ENCODE measurements around the gene POP4. TPM values are rescaled to one million over a fixed set of nuclear protein-coding genes. Genes with fewer than 3 reads are reported as not detected.

POP4 gene
- total RNA-seq, 4 donors from 2014 or later: 6.4 to 59.7 (median 38.7) TPM

GRCh38 chr19:29579308-29579910 lies 26.7 kb upstream of the POP4 start:
- peaks cover 14% of the 10 kb centered on the region for H3K27me3 ChIP-seq
- in situ Hi-C loops (cut with MboI; ENCODE audit: low pct_ligation_motif_present in 1 of 4, low pct_unique_long_range_greater_than_20kb in 1 of 4, low sequenced_read_pairs in 3 of 4) (no loop called here), intact Hi-C loops (cut with DNase I; ENCODE audit: low total_unique reads) (no loop called here)
- no peak for DNase-seq
- H3K4me1 ChIP-seq: no peaks in the 10 kb centered on the region
- H3K36me3 ChIP-seq: no peaks in the 10 kb centered on the region
- no peak overlapping the region for H3K27ac ChIP-seq
- no peaks in the 10 kb centered on the region for H3K9me3 ChIP-seq
- TF ChIP-seq POLR2A (IDR thresholded peaks at IDR 0.05) (no peak), CTCF (IDR thresholded peaks at IDR 0.05) (no peak), POLR2AphosphoS5 (IDR thresholded peaks at IDR 0.05) (no peak), EP300 (IDR thresholded peaks at IDR 0.05; ENCODE audit: low read depth) (no peak)
- WGBS, 2 donors (ENCODE audit: low coverage in 1 of 2): 81 to 92% methylated on average over 4 to 6 of the region's 6 CpGs
- H3K4me3 ChIP-seq: no peak overlapping the region

GRCh38 chr19:29581398-29581797 lies 24.7 kb upstream of the POP4 start:
- in situ Hi-C loops (cut with MboI; ENCODE audit: low pct_ligation_motif_present in 1 of 4, low pct_unique_long_range_greater_than_20kb in 1 of 4, low sequenced_read_pairs in 3 of 4) (no loop called here), intact Hi-C loops (cut with DNase I; ENCODE audit: low total_unique reads) (no loop called here)
- no peaks in the 10 kb centered on the region for H3K9me3 ChIP-seq
- DNase-seq: no peak
- H3K4me3 ChIP-seq: no peak overlapping the region
- peaks cover 9% of the 10 kb centered on the region for H3K27me3 ChIP-seq
- H3K4me1 ChIP-seq: no peaks in the 10 kb centered on the region
- no peak for TF ChIP-seq EP300 (IDR thresholded peaks at IDR 0.05; ENCODE audit: low read depth)
- no peak overlapping the region for H3K27ac ChIP-seq
- H3K36me3 ChIP-seq: no peaks in the 10 kb centered on the region
- WGBS, 2 donors (ENCODE audit: low coverage in 1 of 2): 39% methylated on average over 1 of the region's 1 CpG; no CpG with 5 or more reads in 1 of the 2 donors

- H3K9me3 ChIP-seq: no peaks in the 10 kb centered on the region
- intact Hi-C loops (cut with DNase I; ENCODE audit: low total_unique reads) (no loop called here), in situ Hi-C loops (cut with MboI; ENCODE audit: low pct_ligation_motif_present in 1 of 4, low pct_unique_long_range_greater_than_20kb in 1 of 4, low sequenced_read_pairs in 3 of 4) (no loop called here)
- no peaks in the 10 kb centered on the region for H3K36me3 ChIP-seq
- no peak for DNase-seq
- TF ChIP-seq EP300 (IDR thresholded peaks at IDR 0.05; ENCODE audit: low read depth) (no peak), POLR2AphosphoS5 (IDR thresholded peaks at IDR 0.05) (no peak), POLR2A (IDR thresholded peaks at IDR 0.05) (no peak), CTCF (IDR thresholded peaks at IDR 0.05) (no peak)
- H3K4me1 ChIP-seq: no peaks in the 10 kb centered on the region
- no peak overlapping the region for H3K4me3 ChIP-seq
- H3K27me3 ChIP-seq: no peaks in the 10 kb centered on the region
- WGBS, 2 donors (ENCODE audit: low coverage in 1 of 2): 39 to 67% methylated on average over 1 of the region's 1 CpG
- no peak overlapping the region for H3K27ac ChIP-seq
Observed at GRCh38 chr19:29583196-29583999, 22.7 kb upstream of the POP4 start.

GRCh38 chr19:29586401-29586800 lies 19.7 kb upstream of the POP4 start:
- Histone ChIP-seq H3K9me3 (no peaks in the 10 kb centered on the region), H3K27ac (no peak overlapping the region), H3K4me1 (no peaks in the 10 kb centered on the region), H3K4me3 (no peak overlapping the region), H3K36me3 (no peaks in the 10 kb centered on the region), H3K27me3 (peaks cover under 1% of the 10 kb centered on the region)
- in situ Hi-C loops (cut with MboI; ENCODE audit: low pct_ligation_motif_present in 1 of 4, low pct_unique_long_range_greater_than_20kb in 1 of 4, low sequenced_read_pairs in 3 of 4) (no loop called here), intact Hi-C loops (cut with DNase I; ENCODE audit: low total_unique reads) (no loop called here)
- 46 to 73% methylated on average over 2 of the region's 2 CpGs for WGBS, 2 donors (ENCODE audit: low coverage in 1 of 2)
- DNase-seq: no peak
- TF ChIP-seq POLR2AphosphoS5 (IDR thresholded peaks at IDR 0.05) (no peak), EP300 (IDR thresholded peaks at IDR 0.05; ENCODE audit: low read depth) (no peak), POLR2A (IDR thresholded peaks at IDR 0.05) (no peak), CTCF (IDR thresholded peaks at IDR 0.05) (no peak)

All from transverse colon (tissue), 4 donors.